ENCODE results near the gene ZFP36L2. TPM values are rescaled to one million over a fixed set of nuclear protein-coding genes. Genes with fewer than 3 reads are reported as not detected.

ZFP36L2 gene
- total and polyA plus RNA-seq, 10 of the 15 experiments (the other 5 are each of a cell fraction or from before 2014, with no cell fraction given) = 4.3 to 64.9 (median 19.5) TPM

DNA sequence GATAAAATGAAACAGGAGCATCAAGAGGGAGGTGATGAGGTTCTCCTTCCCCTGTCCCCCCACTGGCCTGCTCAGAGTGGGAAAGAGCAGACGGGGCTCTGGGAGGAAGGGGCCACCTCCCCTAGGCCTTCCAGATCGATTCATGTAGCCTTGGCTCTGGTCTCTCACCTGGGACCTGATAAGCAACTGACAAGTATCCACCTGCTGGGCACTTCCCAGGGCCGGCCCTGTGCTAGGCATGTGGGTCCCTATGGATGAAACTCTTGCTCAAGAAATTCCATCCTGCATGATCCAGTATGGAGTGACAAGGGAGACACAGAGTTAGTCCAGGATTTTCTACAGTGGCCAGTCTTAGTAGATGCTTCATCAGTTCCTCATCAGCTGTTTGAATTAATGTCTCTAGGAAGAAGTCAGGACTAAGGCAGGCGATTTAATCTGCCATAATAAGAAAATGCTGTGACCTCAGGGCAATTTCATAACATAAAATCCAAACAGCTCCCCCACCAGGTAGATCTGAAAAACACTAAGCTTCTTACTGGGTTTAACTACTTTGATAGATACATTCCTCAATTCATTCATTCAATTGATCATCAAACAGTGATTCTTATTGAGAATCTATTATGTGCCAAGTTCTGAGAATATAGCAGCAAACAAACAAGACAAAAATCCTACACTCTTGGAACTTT, 44.7 kb upstream of the ZFP36L2 start:
- Histone ChIP-seq H3K4me1 (ENCODE audit: control insufficient read depth, insufficient read depth, low read length) (peaks cover 10% of the 10 kb centered on the region), H3K4me2 (ENCODE audit: control insufficient read depth, insufficient read depth) (no peak overlapping the region), H3K27ac (ENCODE audit: control insufficient read depth, insufficient read depth) (no peak overlapping the region), H2AFZ (ENCODE audit: control insufficient read depth, low read depth, low read length) (no peak overlapping the region), H3K9ac (ENCODE audit: control insufficient read depth, insufficient read depth, low read length) (no peak overlapping the region), H3K4me3 (no peak overlapping the region), H3K27me3 (replicated peaks in 1 of 2; ENCODE audit: control insufficient read depth in 2 of 2, insufficient read depth in 2 of 2, low read length in 1 of 2) (no peaks in the 10 kb centered on the region), H3K36me3 (ENCODE audit: control insufficient read depth in 2 of 2, insufficient read depth in 2 of 2, low read length in 1 of 2) (peaks cover 0 to 3% of the 10 kb centered on the region in 2 experiments; a peak in 2 of 4 replicates), H3K79me2 (ENCODE audit: control insufficient read depth, insufficient read depth, low read length) (no peaks in the 10 kb centered on the region), H3K9me3 (replicated peaks; ENCODE audit: control insufficient read depth, insufficient read depth, low read length) (no peaks in the 10 kb centered on the region), H4K20me1 (ENCODE audit: control insufficient read depth, insufficient read depth) (no peaks in the 10 kb centered on the region)
- DNase-seq (ENCODE audit: low read depth, low spot score) (no peak), FAIRE-seq (no peak), ATAC-seq (no peak)
- WGBS (ENCODE audit: insufficient coverage, insufficient replicate concordance, low lambda C conversion rate, missing lambda C conversion rate) = 83% methylated on average over 4 of the region's 4 CpGs
- intact Hi-C loops (cut with micrococcal nuclease; ENCODE audit: unreplicated experiment) = no loop called here
- ChIA-PET SMC1A (ENCODE audit: uncharacterized antibody, unreplicated experiment) (interaction anchor here (0.7 to 1.8 kb wide), 2 partner anchors 31 to 263 kb away, joined by 5 read pairs; no protein-coding TSS in a partner anchor), POLR2A (interaction anchor here (0.5 to 0.6 kb wide), 2 partner anchors 152 to 189 kb away, joined by 3 read pairs; no protein-coding TSS in a partner anchor), CTCF (interaction anchor here (1.1 to 2.6 kb wide), 4 partner anchors 12 to 214 kb away, joined by 3 to 6 read pairs (median 5); no protein-coding TSS in a partner anchor), RAD21 (ENCODE audit: unreplicated experiment) (interaction anchor here (0.7 to 1.4 kb wide), 4 partner anchors 42 to 221 kb away, joined by 3 to 4 read pairs (median 3); no protein-coding TSS in a partner anchor)
- BruUV-seq (replicated peaks) = no TSS peak
- TF ChIP-seq ELK1 (IDR thresholded peaks at IDR 0.05; ENCODE audit: low read depth, low read length) = no peak
- TF ChIP-seq BHLHE40 (IDR thresholded peaks at IDR 0.05; ENCODE audit: borderline replicate concordance in 1 of 2, low read depth in 2 of 2, low read length in 1 of 2) = no peak
- TF ChIP-seq PML (IDR thresholded peaks at IDR 0.05; ENCODE audit: low read length) = no peak
- no peak for TF ChIP-seq MXI1 (IDR thresholded peaks at IDR 0.05; ENCODE audit: low read depth, low read length)
- no peak for TF ChIP-seq ESRRA (IDR thresholded peaks at IDR 0.05; ENCODE audit: low read length)
- TF ChIP-seq, protein P1, sequence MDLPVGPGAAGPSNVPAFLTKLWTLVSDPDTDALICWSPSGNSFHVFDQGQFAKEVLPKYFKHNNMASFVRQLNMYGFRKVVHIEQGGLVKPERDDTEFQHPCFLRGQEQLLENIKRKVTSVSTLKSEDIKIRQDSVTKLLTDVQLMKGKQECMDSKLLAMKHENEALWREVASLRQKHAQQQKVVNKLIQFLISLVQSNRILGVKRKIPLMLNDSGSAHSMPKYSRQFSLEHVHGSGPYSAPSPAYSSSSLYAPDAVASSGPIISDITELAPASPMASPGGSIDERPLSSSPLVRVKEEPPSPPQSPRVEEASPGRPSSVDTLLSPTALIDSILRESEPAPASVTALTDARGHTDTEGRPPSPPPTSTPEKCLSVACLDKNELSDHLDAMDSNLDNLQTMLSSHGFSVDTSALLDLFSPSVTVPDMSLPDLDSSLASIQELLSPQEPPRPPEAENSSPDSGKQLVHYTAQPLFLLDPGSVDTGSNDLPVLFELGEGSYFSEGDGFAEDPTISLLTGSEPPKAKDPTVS (IDR thresholded peaks at IDR 0.05; ENCODE audit: low read depth, low read length) = no peak
- TF ChIP-seq IKZF2 (IDR thresholded peaks at IDR 0.05) = no peak
- no peak for TF ChIP-seq ZSCAN29 (IDR thresholded peaks at IDR 0.05)
- in situ Hi-C loops (cut with MboI) = no loop called here
